DMS114 treated with DMSO at 0.1 percent for 48 hours (cell line): ENCODE data around the gene MYO7B.

Experiments used
- DNase-seq: peaks from one replicate; lab custom pipeline; 2025; ENCODE audit not compliant: unreplicated experiment; lab: John Stamatoyannopoulos, UW

Gene MYO7B

DNA sequence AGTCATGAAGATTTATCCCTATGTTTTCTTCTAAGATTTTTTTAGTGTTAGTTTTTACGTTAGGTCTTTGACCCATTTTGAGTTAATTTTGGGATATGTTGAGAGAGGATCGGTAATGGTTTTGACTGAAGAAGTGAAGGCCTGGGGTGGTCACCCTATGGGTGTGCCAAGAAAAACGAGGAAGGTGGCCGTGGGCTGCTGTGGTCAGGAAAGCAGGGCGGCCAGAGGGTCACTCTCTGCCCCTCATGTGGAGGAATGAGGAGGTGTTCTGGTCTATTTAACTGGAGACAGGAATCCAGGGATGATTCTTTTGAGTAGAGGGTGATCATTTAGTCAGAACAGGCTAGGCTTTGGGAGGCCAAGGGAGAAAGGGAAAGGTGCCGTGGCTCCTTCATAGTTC, 50.7 kb downstream of the MYO7B start:
- no peak for DNase-seq

DNA sequence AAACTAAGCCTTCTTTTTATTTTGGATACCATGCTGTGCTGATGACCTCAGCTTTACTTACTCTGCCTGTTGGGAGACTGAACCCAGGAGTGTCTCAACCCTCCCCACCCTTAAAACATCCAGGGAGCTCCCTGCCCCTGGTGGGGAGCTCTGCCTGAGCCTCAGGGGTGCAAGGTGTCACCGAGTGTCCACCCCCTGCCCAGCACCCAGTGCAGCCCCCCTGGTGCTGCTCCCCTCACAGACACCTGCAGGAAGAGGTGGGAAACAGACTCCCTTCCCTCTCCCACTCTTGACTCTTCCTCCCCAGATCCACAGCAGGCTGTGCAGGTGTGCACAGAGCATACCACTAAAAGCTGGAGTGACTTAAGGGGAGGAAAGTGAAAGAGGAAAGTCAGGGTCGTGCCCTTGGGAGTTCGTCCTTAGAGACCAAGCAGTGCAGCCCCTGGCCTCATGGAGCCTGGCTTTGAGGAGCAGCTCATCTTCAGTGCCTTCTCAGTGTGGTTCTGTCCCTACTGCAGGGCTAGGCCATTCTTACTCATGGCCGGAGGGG, 51.3 kb downstream of the MYO7B start:
- no peak for DNase-seq

DNA sequence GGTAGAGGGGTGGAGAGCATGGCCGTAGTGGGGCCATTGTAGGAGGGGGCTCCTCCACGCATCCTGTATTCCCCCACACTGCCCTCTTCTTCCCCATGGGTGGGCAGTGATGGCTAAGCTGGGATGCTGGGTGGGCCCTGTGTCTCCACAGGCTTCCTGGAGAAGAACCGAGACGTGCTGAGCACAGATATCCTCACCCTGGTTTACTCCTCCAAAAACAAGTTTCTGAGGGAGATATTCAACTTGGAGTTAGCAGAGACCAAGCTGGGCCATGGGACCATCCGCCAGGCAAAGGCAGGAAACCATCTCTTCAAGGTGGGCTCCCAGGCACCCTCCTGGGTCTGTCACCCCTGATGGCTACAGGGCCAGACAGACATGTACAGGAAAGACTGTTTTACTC, 52.8 kb downstream of the MYO7B start:
- DNase-seq, result no peak

DNA sequence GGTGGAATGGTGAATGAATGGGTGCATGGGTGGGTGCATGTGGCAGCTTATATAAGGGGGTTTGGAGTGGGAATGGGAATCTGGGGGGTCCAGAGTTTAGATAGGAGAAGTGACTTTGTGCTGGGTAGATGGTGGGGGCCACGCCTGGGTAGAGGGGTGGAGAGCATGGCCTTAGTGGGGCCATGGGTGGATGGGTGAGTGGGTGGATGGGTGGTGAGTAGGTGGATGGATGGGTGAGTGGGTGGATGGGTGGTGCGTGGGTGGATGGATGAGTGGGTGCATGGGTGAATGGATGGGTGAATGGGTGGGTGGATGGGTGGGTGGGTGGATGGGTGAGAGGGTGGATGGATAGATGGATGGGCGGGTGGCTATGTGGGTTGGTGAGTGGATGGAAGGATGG, 53.9 kb downstream of the MYO7B start:
- no peak for DNase-seq

DNA sequence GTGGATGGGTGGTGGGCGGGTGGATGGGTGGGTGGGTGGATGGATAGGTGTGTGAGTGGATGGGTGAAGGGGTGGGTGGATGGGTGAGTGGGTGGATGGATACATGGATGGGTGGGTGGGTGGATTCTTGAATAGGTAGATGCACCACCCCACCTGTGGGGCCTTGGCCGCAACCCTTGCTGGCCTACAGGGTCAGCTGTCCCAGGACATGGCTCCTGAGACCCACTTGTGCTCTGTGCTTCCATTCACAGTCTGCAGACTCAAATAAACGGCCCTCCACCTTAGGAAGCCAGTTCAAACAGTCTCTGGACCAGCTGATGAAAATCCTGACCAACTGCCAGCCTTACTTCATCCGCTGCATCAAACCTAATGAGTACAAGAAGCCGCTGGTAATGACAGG, 54.4 kb downstream of the MYO7B start:
- no peak for DNase-seq

GRCh38 chr2:127590386-127591190, 55.1 kb downstream of the MYO7B start:
- DNase-seq, result no peak

DNA sequence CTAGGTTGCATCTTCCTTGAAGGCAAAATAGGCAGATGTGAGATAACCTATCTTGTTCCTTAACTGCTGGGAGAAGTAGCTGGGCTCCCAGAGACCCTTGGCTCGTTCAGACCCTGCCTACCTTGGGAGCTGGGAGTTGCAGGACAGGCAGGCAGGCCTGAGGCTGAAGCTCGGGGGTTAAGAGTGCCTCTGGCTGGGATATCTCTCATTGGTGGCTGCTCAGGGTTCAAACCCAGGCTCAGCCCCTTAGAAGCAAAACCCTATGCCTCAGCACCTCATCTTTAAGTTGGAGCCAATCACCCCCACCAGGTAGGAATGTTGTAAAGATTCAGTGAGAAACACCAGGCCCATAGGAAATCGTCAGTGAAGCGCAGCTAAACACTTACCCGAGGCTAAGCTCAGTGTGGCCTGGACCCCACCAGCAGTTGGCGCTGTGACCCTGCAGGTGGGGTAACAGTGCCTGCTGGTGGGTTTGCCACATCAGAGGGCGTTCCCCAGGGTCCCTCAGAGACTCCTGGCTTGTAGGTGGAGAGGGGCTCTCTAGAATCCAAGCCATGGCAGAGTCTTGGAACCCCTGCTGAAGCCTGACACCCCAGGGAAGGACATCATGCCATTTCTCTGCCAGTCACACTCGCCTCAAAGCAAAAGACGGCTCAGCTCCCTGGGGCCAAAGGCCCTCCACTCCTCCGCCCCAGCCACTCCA, 55.9 kb downstream of the MYO7B start:
- DNase-seq, result peak; percentile 9

DNA sequence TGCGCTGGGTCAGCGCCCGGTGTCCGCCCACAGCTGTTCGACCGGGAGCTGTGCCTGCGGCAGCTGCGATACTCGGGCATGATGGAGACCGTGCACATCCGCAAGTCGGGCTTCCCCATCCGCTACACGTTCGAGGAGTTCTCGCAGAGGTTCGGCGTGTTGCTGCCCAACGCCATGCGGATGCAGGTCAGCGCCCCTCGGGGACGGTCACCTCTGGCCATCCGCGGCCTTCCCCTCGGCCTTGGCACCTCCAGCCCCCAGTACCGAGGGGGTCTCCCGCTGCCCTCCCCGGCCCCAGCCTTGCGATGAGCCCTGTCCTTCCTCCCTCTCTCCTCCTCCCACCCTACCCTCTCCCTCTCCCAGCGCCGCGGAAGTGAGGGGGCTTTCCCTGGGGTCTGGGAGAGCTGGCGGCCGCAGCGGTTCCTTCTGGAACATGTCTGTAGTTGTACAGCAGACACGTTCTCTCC, 57.3 kb downstream of the MYO7B start:
- no peak for DNase-seq

DNA sequence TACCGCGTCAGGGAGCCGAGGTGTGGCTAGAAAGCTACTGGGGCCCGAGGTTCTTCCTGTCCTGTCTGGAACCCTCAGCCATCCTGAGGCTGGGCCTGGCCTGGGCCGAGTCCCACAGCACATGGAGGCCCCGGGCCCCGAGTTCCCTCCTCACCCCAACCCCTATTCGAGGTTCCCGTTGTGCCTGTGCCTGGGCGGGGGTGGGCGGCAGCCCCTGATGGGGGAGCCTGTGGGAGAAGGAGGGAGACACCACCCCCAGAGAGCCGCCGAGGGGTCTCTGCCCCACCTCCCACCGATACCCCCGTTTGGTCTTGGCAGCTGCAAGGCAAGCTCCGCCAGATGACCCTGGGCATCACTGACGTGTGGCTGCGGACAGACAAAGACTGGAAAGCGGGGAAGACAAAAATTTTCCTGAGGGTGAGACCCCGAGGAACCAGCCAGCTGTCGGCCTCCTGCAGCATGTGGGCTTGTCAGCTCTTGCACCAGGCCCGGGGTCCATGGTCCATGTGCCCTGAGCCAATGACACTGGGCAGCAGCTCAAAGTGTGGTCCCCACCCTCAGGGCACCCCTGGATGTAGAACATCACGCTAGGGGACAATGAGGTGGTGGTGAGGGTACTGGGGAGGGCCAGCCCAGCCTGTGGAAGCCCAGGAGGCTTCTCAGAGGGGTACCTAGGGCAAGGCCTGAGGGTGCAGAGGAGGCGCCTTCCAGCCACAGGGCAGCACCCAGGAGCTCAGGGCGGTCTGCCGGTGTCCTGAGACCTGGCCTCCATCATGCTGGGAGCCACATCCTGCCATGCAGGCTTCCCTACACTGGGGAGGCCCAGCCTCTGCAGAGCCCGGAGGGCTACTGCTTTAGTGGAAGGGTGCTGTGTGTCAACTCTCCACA, 58.0 kb downstream of the MYO7B start:
- DNase-seq, result no peak

- no peak for DNase-seq
Measured at GRCh38 chr2:127594116-127594591, 58.7 kb downstream of the MYO7B start.

GRCh38 chr2:127596311-127597045, 61.0 kb downstream of the MYO7B start:
- no peak for DNase-seq

- no peak for DNase-seq
Measured at GRCh38 chr2:127597046-127597983, 61.8 kb downstream of the MYO7B start.

DNA sequence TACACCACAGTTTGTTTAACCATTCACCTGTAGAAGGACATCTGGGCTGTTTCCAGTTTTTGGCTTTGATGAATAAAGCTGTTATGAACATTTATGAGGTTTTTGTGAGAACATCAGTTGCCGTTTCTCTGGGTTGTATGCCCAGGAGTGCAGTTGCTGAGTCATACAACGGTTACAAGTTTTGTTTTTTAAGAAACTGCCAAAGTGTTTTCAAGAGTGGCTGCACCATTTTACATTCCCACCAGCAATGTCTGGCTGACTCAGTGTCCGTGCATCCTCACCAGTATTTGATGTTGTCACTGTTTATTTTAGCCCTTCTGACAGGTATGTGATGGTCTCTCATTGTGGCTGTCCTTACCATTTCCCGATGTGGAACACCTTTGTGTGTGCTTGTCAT, 62.5 kb downstream of the MYO7B start:
- no peak for DNase-seq

DNA sequence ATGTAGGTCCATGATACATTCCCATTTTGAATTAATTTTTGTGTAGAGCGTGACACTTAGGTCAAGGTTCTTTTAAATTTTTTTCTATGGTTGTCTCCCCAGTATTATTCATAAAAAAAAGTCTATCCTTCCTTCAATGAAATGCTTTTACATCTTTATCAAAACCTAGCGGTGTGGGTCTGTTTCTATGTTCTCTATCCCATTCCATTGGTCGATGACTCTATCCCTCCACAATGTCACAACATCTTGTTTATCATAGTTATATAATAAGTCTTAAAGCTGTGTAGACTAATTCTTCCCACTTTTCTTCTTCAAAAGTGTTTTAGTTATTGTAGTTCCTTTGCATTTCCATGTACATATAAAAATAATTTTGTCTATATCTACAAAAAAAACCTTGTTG, 63.2 kb downstream of the MYO7B start:
- no peak for DNase-seq

DNA sequence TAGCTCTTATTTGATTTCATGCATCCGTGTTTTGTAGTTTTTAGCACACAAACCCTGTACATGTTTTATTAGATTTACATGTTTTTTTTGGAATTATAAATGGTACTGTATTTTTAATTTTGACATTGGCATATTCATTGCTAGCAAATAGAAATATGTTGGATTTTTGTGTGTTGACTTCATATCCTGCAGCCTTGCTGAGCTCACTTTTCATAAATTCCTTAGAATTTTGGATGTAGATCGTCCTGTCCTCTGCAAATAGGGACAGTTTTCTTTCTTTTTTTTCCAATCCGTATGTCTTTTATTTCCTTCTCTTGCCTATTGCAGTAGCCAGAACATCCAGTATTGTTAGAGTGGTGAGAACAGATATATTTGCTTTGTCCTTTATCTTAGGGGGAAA, 63.7 kb downstream of the MYO7B start:
- no peak for DNase-seq

- no peak for DNase-seq
Measured at GRCh38 chr2:127604986-127605385, 69.5 kb downstream of the MYO7B start.

DNA sequence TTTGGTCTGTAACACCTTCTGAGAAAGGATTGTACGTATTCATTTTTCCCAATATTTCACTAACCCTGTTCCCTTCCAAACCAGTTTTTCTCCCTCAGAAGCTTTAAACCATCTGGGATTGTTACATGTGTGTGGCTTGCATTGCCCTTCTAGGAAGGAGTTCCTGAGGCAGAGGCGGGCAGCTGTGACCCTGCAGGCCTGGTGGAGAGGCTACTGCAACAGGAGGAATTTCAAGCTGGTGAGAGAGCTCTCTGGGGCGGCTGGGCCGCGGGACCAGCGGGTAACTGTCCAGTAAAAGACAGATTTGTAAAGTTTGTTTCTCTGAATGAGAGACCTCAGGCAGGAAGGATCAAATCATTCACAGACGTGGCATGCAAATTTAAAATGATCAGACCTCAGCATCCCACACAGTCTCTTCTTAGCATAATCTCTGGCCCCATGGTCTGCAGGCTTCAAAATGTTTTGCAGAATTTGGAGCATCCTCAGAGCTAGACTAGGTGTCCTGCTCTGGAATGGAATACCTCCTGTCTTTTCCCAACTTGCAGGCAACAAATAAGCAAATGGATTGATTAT, 70.3 kb downstream of the MYO7B start:
- DNase-seq, result no peak

DNA sequence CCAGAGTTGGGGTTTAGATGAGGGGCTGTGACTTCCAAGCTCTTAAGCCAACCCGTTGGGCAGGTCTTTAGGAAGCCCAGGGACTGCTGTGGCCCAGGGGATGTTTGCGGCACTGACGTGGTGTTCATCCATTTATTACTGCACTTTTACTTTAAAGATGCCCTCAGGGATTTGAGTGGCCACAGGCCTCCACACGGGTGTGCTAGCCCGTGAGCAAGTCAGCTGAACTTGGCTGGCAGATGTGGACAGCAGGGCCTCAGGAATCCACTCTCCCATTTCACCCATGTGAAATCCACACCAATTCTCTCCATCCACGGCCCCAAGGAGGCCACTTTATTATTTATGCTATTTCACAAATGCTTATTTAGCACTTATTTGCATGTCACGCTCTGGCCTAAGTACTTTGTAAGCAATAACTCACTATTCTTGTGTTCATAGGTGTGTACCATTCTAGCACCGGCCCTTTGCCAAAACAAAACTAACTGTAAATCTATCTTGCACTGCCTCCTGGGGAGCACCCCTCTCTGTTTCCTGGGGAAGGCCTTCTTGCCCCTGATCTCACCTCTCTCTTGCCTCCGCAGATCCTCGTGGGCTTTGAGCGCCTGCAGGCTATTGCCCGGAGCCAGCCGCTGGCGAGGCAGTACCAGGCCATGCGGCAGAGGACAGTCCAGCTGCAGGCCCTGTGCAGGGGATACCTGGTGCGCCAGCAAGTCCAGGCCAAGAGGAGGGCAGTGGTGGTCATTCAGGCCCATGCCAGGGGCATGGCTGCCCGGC, 71.3 kb downstream of the MYO7B start:
- DNase-seq, result no peak
